A204.1 (cell line): ENCODE data around the gene GRAMD1C.
A peak's percentile ranks its signal among the peaks of the same experiment; 100 is the strongest.

ENCODE experiments used
- FAIRE-seq: peaks from 2 replicates; lab custom pipeline; 2012; peaks lifted over from hg19 to GRCh38; lab: Jason Lieb, UNC

GRAMD1C gene

GRCh38 chr3:113852506-113852905 lies 13.9 kb downstream of the GRAMD1C start:
- FAIRE-seq = no peak

- no peak for FAIRE-seq
These were observed 28.9 kb downstream of the GRAMD1C start for GRCh38 chr3:113867506-113867905.

DNA sequence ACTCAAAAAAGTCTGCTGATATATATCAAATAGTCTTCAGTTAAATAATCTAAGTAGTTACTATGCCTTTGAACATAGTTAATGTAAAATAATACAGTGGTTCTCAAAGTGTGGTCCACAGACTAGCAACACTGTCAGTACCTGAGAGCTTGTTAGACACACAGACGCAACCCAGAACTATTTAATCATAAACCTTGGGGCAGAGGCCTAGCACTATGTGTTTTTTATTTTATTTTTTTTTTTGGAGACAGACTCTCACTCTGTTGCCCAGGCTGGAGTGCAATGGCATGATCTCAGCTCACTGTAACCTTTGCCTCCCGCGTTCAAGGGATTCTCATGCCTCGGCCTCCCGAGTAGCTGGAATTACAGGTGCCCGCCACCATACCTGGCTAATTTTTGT lies 34.7 kb downstream of the GRAMD1C start:
- no peak for FAIRE-seq

- FAIRE-seq = no peak
These were observed 35.4 kb downstream of the GRAMD1C start for GRCh38 chr3:113873814-113874526.

- no peak for FAIRE-seq
These were observed 39.8 kb downstream of the GRAMD1C start for GRCh38 chr3:113878403-113878802.

GRCh38 chr3:113885050-113885449 lies 46.5 kb downstream of the GRAMD1C start:
- FAIRE-seq = no peak

DNA sequence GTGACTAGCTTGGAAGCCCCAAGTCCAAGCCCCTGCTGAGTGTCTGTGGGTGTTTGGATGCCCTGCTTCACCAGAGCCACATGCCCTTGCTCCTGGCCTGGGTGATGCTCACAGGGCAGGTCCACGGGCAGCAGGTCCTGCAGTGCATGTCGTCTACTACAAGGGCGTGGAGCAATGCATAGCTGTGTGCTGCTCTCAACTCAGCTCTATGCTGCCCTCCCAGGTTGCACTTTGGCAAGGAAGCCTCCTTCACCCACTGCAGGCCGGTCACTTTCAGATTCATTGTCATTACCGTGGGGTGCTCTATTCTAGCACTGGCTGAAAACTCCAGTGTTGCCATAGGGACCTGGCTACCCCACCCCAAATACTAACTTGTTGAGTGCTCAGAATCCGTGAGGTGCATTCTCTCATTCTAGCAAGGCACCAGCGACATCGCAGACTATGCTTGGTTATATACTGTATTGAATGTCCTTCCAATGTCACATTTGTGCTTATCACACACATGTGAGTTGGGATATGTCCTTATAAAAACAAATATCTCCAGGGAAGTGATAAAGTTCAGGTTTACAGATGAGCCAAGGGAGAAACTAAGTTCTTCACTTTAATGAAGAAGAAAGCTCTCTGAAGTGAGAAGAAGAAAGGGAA lies 51.8 kb downstream of the GRAMD1C start:
- no peak for FAIRE-seq

- FAIRE-seq = no peak
These were observed 56.3 kb downstream of the GRAMD1C start for GRCh38 chr3:113894927-113895326.

DNA sequence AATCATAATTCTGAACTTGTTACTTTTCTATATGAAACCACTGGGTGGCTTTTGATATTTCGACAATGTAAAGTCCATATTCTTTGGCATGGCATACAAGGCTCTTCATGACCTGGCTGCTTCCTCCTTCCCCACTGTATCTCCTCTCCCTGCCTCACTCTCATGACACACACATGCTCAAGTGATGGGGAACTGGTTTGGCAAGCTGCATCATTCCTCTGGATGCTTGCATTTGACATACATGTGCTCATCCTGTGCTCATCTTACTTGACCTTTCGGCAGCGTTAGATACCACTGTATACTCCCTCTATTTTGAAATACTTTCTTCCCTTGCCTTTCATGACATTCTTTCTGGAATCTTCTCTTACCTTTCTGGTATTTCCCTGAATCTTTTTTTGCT lies 57.4 kb downstream of the GRAMD1C start:
- FAIRE-seq = no peak

DNA sequence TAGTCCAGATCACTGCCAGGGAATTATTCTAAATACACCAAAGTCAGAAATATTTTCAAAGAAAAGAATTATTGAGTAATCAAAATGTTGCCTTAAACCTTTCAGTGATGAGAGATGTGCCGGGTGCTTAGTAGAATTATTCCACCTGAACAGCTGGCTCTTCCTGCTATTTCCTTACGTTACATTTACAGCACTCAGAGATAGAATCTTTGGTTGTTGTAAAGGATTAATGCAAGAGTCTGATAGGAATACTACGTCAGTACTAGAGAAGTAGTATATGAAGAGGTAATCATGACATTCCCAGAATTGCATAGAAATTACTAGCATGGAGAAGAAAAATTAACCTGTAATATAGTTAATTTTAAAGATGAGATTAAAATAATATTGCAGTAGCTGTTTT lies 58.3 kb downstream of the GRAMD1C start:
- FAIRE-seq = no peak

DNA sequence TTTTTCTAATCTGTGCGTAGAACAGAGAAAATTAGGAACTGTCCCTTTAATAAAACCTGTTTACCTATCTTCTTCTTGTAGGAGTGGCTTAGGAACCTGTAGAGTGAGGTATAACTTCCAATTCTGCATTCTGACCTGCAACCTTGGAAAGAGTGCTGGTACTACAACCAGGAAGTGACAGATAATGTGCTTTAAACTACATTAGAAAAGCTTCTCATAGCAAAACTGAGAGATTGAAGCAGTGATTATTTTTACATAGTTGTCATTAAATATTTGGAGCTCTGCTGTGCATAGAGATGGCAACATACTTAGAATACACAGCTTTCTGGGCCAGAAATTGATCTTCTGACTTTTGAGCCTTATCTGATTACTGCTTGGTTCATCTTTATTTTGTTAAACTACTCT lies 58.8 kb downstream of the GRAMD1C start:
- FAIRE-seq = no peak

DNA sequence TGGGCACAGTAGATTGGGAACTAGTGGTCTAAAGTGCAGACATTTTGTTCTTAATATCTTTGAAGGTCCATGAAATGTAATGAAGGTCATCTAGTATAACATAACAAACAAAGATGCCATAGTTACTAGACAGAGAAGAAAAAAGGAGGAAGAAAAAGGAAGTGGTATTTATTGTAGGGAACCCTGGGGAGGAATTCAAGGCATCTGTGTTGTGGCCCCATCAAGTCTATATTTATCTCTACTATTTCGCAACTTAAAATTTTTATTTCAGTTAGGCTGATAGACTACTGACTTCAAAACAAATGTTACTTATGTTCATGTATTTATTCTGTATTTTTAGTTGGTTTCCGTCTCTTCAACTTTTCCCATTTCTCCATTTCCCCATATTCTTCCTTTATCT lies 60.3 kb downstream of the GRAMD1C start:
- no peak for FAIRE-seq

DNA sequence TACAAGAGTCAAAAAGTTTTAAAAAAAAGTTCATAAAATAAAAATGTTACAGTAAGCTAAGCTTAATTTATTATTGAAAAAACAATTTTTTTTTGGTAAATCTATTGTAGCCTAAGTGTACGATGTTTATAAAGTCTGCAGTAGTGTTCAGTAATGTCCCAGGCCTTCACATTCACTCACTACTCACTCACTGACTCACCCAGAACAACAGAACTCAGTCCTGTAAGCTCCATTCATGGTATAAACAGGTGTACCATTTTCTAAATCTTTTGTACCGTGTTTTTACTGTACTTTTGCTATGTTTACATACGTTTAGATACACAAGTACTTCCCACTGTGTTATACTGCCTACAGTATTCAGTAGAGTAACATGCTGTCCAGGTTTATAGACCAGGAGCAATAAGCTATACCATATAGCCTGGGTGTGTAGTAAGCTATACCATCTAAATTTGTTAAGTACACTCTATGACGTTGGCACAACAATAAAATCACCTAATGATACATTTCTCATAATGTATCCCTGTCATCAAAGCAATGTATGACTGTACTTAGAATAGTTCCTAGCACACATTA lies 68.1 kb downstream of the GRAMD1C start:
- FAIRE-seq = no peak

DNA sequence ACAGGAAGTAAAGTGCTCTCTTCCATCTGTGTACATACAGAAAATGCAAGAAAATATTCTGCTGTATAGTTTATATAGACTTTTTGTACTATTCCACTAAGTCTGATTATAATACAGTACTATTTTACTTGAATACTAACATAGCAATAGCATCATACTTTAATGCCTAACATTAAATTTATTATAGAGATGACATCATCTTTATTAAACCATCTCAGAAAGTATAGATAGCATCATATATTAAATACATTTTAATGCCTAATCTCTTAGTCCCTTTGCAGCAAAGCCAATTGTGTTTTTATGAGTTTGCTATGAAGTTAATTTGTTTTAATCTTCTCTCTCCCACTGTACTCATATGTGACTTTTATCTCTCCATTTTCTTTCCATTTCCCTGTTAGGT lies 69.5 kb downstream of the GRAMD1C start:
- FAIRE-seq = no peak

GRCh38 chr3:113910966-113911365 lies 72.4 kb downstream of the GRAMD1C start:
- FAIRE-seq = no peak

DNA sequence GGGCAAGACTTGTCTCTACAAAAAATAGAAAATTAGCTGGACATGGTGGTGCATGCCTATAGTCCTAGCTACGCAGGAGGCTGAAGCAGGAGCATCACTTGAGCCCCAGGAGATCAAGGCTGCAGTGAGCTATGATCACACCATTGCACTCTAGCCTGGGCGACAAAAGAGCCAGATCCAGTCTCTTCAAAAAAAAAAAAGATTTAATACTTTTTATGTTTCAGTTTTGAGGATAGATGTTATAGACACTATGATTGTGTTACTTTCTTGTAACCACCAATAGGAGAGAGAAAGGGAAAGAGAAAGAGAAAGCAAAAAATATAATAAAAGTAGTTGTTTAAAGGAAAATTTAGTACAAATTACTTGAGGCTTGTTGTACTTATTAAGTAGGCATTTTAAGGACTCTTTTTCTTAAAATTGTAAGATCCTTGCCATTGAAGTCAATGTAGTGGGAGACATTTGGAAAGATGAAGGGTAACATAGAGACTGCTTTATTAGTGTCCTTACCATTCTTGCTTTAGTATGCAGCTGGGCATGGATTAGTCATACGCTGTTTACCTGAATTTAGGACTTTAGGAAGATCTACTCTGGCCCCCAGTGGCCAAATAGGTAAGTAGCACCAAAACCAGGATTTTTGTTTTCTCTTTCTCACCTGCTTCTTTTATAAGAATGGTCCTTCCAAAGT lies 74.1 kb downstream of the GRAMD1C start:
- FAIRE-seq = peak; percentile 89

GRCh38 chr3:113914646-113915045 lies 76.1 kb downstream of the GRAMD1C start:
- no peak for FAIRE-seq

DNA sequence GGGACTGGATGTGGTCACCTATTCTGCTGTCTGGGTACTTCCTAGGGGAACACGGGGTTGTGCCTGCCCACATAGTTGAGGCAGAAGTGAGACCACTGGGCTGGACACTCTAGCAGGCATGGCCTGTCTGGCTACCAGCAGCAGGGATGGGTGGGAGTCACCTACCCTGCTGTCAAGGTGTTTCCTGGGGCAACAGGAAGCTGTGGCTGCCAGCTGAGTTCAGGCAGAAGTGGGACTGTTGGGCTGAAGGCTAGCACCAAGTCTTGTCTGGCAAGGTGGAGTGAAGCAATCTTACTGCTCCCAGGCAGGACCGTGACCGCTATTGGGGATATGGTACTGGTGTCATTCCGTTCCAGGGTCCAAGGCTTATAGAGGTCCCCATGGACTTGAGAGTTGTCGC lies 89.0 kb downstream of the GRAMD1C start:
- no peak for FAIRE-seq

DNA sequence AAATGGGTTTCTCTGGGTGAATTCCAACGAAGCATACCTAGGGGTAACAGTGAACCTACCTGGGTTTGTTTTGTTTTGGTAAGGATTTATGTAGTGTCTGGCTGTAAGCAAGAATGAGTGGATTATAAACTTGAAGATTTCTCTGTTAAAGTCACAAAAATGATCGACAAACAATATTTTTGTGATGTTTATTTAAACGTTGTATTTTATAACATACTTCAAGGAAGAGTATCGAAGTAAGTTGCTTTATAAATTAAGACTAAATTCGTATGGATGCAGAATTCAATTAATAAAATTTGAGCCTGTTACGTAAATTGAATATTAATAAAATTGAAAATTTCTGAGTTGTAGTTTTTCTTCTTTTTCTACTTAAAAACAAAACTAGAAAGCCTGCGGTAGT lies 108.2 kb downstream of the GRAMD1C start:
- no peak for FAIRE-seq

DNA sequence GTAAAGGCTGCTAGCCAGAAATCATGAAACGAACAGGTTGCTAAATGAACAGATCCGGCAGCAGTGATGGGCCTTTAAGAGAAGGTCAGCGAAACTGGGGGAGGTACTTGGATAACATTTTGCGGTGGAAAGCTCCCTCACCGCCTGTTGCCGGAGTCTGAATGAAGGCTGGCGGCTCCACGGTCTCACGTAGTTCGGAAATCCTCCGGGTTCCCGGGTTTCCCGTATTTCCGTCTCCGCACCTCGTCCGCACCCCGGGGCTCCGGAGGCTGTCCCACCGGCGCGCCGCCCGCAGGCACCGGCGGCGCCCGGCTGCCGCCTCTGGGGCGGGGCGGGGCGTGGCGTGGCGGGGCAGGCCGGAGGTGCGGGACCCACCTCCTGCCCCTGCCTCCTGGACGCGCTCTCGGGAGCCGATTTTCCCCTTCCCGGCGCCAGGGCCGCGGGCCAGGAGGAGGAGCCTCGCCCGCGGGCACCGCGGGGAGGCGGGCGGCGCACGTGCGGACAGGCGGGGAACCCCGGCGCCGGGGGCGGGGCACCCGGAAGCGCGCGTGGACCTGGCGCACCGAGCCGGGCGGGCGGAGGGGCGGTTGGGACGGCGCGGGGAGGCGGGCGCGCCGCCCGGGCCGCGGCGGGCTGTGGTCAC lies 108.9 kb downstream of the GRAMD1C start, which contains the start of gene ZDHHC23:
Gene ZDHHC23, plus strand, starts transcription at position 642 of the 643 bp plus-strand sequence. CDS start 790 bp downstream, outside the sequence.
- no peak for FAIRE-seq

DNA sequence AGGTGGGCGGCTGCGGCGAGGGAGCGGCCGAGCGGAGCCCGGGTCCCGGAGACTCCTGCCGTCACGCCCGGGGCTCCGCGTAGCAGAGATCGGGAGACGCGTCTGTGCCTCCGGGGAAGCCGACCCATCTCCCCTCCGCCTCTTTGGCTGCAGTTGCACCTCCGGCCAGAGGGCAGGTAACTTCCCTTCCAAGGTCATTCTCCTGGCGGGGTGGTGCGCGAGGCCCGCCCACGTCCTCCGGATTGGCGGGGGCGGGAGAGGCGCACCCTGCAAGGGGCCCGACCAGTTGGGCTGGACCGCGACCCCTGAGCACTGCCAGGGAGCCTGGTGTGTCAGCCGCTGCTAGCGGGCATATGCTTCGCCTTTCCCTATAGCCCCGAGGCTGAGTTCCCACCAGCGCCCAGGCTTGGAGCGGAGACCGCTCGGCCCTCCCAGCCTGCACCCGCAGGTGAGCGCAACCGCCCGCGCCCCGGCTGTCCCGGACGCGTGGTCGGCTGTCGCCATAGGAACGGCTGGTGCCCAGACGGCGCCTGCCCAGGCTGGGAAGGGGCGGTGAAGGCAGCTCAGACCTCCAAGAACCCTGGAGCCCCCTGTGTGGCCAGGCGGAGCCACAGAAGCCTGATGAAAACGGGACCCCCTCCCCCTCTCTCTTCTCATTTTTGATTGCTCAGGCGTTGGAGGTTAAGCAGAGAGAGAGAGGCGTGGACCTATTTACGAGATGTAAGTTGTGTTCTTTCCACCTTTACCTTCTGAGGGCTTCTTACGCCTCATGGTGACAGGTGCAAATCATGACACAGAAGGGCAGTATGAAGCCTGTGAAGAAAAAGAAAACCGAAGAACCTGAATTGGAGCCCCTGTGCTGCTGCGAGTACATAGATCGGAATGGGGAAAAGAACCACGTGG lies 109.7 kb downstream of the GRAMD1C start:
- FAIRE-seq = no peak

- FAIRE-seq = no peak
These were observed 114.3 kb downstream of the GRAMD1C start for GRCh38 chr3:113952921-113953320.
